Measurements from ENCODE around the gene TBL3. TPM values are rescaled to one million over a fixed set of nuclear protein-coding genes. Genes with fewer than 3 reads are reported as not detected.
A peak's percentile ranks its signal among the peaks of the same experiment; 100 is the strongest.

TBL3 gene
- total and polyA plus RNA-seq, 9 of the 15 experiments (the other 6 are each of a cell fraction or from before 2014, with no cell fraction given): 0.97 to 117 (median 24.5) TPM

DNA sequence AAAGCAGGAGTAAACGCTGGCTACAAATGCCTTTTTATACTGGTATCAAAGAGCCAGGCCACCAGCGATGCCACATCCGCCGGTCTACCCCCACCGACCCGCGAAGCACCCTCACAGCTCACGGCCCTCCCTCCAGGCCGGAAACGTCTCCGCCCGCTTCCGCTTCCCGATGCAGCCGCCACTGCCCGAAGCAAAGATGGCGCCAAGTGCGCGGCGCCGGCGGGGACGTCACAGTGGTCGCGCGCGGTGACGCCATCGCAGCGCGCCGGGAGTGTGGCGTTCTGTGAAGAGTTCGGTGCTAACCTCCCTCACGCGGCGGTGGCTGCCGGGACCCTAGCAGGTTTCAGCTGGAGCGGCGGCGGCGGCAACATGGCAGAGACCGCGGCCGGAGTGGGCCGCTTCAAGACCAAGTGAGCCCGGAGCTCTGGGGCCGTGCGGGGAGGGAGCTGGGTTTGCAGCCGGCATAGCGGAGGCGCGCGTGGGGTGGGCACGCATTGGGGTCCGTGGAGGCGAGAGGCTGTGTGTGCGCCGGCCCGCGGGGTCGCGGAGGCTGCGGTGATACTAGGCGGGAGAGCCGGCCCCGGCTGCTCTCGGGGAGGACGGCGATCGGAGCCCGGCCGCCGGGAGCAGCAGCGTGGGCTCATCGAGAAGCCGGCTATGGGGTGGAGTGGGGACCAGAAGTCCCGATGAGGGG, at the start of gene TBL3 (continued):
- TF ChIP-seq, protein P1, sequence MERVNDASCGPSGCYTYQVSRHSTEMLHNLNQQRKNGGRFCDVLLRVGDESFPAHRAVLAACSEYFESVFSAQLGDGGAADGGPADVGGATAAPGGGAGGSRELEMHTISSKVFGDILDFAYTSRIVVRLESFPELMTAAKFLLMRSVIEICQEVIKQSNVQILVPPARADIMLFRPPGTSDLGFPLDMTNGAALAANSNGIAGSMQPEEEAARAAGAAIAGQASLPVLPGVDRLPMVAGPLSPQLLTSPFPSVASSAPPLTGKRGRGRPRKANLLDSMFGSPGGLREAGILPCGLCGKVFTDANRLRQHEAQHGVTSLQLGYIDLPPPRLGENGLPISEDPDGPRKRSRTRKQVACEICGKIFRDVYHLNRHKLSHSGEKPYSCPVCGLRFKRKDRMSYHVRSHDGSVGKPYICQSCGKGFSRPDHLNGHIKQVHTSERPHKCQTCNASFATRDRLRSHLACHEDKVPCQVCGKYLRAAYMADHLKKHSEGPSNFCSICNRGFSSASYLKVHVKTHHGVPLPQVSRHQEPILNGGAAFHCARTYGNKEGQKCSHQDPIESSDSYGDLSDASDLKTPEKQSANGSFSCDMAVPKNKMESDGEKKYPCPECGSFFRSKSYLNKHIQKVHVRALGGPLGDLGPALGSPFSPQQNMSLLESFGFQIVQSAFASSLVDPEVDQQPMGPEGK (CRISPR knock-in tag; IDR thresholded peaks at IDR 0.05; ENCODE audit: borderline replicate concordance): no peak
- peak; percentile 62; the same call in 1 of the 2 replicates for TF ChIP-seq ZNF143 (CRISPR knock-in tag; IDR thresholded peaks at IDR 0.05)
- TF ChIP-seq PURB (CRISPR knock-in tag; IDR thresholded peaks at IDR 0.05; ENCODE audit: low read depth): no peak
- peak; percentile 87 for TF ChIP-seq POLR2A (conservative IDR thresholded peaks at IDR 0.05)
- TF ChIP-seq ARHGAP35 (IDR thresholded peaks at IDR 0.05; ENCODE audit: partially characterized antibody): no peak
- TF ChIP-seq, protein P2, sequence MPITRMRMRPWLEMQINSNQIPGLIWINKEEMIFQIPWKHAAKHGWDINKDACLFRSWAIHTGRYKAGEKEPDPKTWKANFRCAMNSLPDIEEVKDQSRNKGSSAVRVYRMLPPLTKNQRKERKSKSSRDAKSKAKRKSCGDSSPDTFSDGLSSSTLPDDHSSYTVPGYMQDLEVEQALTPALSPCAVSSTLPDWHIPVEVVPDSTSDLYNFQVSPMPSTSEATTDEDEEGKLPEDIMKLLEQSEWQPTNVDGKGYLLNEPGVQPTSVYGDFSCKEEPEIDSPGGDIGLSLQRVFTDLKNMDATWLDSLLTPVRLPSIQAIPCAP (CRISPR knock-in tag; IDR thresholded peaks at IDR 0.05; ENCODE audit: borderline replicate concordance): no peak
- peak; percentile 84; the same call in 1 of the 2 replicates for TF ChIP-seq ZNF12 (CRISPR knock-in tag; IDR thresholded peaks at IDR 0.05)
- TF ChIP-seq HNRNPL (IDR thresholded peaks at IDR 0.05; ENCODE audit: low read depth, low read length): peak; percentile 34; the same call in 1 of the 2 replicates
- peak; percentile 15; the same call in 1 of the 2 replicates for TF ChIP-seq TARDBP (IDR thresholded peaks at IDR 0.05)
- peak; percentile 53; the same call in 1 of the 2 replicates for TF ChIP-seq GATAD2A (IDR thresholded peaks at IDR 0.05)
- TF ChIP-seq CCNT2 (IDR thresholded peaks at IDR 0.05; ENCODE audit: borderline replicate concordance, extremely low read depth, insufficient read length, low read depth, low read length): peak; percentile 91
- peak; percentile 40; the same call in 1 of the 2 replicates for TF ChIP-seq HDAC2 (IDR thresholded peaks at IDR 0.05)
- TF ChIP-seq, protein P3, sequence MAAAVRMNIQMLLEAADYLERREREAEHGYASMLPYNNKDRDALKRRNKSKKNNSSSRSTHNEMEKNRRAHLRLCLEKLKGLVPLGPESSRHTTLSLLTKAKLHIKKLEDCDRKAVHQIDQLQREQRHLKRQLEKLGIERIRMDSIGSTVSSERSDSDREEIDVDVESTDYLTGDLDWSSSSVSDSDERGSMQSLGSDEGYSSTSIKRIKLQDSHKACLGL (CRISPR knock-in tag; IDR thresholded peaks at IDR 0.05; ENCODE audit: borderline replicate concordance, poor library complexity, severe bottlenecking): peak; percentile 64
- TF ChIP-seq, protein P4, sequence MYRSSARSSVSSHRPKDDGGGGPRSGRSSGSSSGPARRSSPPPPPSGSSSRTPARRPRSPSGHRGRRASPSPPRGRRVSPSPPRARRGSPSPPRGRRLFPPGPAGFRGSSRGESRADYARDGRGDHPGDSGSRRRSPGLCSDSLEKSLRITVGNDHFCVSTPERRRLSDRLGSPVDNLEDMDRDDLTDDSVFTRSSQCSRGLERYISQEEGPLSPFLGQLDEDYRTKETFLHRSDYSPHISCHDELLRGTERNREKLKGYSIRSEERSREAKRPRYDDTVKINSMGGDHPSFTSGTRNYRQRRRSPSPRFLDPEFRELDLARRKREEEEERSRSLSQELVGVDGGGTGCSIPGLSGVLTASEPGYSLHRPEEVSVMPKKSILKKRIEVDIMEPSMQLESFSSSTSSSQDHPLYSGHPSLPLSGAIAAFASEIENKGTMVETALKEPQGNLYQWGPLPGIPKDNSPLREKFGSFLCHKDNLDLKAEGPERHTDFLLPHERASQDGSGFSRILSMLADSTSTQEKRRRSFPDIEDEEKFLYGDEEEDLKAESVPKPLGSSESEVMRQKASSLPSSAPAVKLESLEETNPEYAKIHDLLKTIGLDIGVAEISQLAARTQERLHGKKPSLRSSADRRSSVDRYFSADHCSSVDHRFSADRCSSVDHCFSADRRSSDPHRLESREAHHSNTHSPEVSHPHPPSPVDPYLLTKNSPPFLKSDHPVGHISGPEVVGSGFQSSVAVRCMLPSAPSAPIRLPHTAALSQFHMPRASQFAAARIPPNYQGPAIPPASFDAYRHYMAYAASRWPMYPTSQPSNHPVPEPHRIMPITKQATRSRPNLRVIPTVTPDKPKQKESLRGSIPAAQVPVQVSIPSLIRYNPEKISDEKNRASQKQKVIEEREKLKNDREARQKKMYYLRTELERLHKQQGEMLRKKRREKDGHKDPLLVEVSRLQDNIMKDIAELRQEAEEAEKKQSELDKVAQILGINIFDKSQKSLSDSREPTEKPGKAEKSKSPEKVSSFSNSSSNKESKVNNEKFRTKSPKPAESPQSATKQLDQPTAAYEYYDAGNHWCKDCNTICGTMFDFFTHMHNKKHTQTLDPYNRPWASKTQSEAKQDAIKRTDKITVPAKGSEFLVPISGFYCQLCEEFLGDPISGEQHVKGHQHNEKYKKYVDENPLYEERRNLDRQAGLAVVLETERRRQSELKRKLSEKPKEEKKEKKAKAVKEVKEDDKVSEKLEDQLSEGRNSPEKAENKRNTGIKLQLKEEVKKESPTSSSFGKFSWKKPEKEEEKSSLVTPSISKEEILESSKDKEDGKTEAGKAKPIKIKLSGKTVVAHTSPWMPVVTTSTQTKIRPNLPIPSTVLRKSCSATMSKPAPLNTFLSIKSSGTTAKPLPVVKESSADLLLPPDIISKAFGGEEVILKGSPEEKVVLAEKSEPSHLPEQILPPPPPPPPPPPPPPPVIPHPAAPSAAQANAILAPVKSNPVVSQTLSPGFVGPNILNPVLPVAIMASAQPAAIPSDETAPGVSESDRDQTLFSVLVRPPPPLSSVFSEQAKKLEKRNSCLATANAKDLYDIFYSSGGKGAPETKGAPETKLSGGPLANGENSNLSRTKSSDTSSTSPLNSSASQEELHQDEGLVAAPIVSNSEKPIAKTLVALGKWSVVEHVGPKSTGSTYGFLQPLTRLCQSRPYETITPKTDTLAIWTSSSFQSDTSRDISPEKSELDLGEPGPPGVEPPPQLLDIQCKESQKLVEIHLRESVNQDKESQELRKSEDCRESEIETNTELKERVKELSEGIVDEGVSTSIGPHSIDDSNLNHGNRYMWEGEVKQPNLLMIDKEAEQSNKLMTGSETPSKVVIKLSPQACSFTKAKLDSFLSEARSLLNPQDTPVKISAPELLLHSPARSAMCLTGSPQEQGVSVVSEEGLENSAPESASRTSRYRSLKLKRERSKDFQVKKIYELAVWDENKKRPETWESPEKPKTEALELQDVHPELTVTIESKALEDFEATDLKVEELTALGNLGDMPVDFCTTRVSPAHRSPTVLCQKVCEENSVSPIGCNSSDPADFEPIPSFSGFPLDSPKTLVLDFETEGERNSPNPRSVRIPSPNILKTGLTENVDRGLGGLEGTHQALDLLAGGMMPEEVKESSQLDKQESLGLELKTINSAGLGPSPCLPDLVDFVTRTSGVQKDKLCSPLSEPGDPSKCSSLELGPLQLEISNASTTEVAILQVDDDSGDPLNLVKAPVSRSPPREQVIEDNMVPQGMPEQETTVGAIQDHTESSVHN (IDR thresholded peaks at IDR 0.05; ENCODE audit: borderline replicate concordance in 1 of 2, low read depth in 1 of 2): no peak
